KMS-11 (cell line): Measurements from ENCODE around the gene PLA2G4C.
"Not testable (repeated sequence)": the region's sequence is repeated elsewhere in the genome, so short reads cannot be mapped to it uniquely, and the experiment has no call there.

Experiments used
- H2AFZ ChIP-seq: fragments of 200-600 bp; sonication (generic); 2 replicates; pipeline ENCODE4 v1.6.1; 2016; ENCODE audit warnings: antibody characterized with exemption, mixed run types, low read depth
- H3K27ac ChIP-seq: fragments of 200-600 bp; sonication (generic); 2 replicates; pipeline ENCODE4 v1.6.1; 2016; ENCODE audit warnings: mild to moderate bottlenecking, mixed run types
- H3K27me3 ChIP-seq: fragments of 200-600 bp; sonication (generic); 2 replicates; pipeline ENCODE4 v1.6.1; 2017; ENCODE audit warnings: mild to moderate bottlenecking, low read depth, mixed run types, moderate library complexity; ENCODE audit not compliant: insufficient read depth
- H3K36me3 ChIP-seq: fragments of 200-600 bp; sonication (generic); 2 replicates; pipeline ENCODE4 v1.6.1; 2017; ENCODE audit warnings: mild to moderate bottlenecking, mixed run types; ENCODE audit not compliant: insufficient read depth
- H3K4me1 ChIP-seq: fragments of 200-600 bp; sonication (generic); 2 replicates; pipeline ENCODE4 v1.6.1; 2016; ENCODE audit warnings: mild to moderate bottlenecking, low read depth, mixed run types; ENCODE audit not compliant: poor library complexity, severe bottlenecking
- H3K4me2 ChIP-seq: fragments of 200-600 bp; sonication (generic); 2 replicates; pipeline ENCODE4 v1.7.0; 2016; ENCODE audit warnings: mild to moderate bottlenecking, mixed run types
- H3K4me3 ChIP-seq: fragments of 200-600 bp; sonication (generic); IDR thresholded peaks from 2 replicates; pipeline ENCODE4 v1.6.1; 2017; ENCODE audit warnings: low read depth, low read length, mixed read lengths; ENCODE audit not compliant: insufficient read depth
- H3K79me2 ChIP-seq: fragments of 200-600 bp; sonication (generic); 2 replicates; pipeline ENCODE4 v1.6.1; 2016; ENCODE audit warnings: low read depth, mixed run types; ENCODE audit not compliant: insufficient read depth
- H3K9ac ChIP-seq: fragments of 200-600 bp; sonication (generic); 2 replicates; pipeline ENCODE4 v1.6.1; 2016; ENCODE audit warnings: mild to moderate bottlenecking, mixed run types
- H4K20me1 ChIP-seq: fragments of 200-600 bp; sonication (generic); 2 replicates; pipeline ENCODE4 v1.6.1; 2016; ENCODE audit warnings: mild to moderate bottlenecking, mixed run types; ENCODE audit not compliant: insufficient read depth
- CTCF ChIP-seq: fragments of 200-600 bp; sonication (generic); conservative IDR thresholded peaks from 2 replicates; pipeline ENCODE4 v1.6.1; 2017; ENCODE audit warnings: low read depth, mild to moderate bottlenecking, antibody characterized with exemption, low read length, moderate library complexity, mixed read lengths

Gene PLA2G4C

GRCh38 chr19:48095612-48096175 is 14.9 kb downstream of the PLA2G4C start:
- H3K36me3 ChIP-seq: no peaks in the 10 kb centered on the region
- H2AFZ ChIP-seq: no peak overlapping the region
- H3K4me3 ChIP-seq: no peak overlapping the region
- H4K20me1 ChIP-seq: no peaks in the 10 kb centered on the region
- H3K79me2 ChIP-seq: no peaks in the 10 kb centered on the region
- TF ChIP-seq CTCF: no peak
- peaks cover 6% of the 10 kb centered on the region; the same call in 1 of the 2 replicates for H3K27me3 ChIP-seq
- H3K4me2 ChIP-seq: no peak overlapping the region
- H3K9ac ChIP-seq: no peak overlapping the region
- H3K4me1 ChIP-seq: no peaks in the 10 kb centered on the region
- H3K27ac ChIP-seq: no peak overlapping the region

- no peak overlapping the region for H2AFZ ChIP-seq
- no peaks in the 10 kb centered on the region for H4K20me1 ChIP-seq
- H3K4me2 ChIP-seq: no peak overlapping the region
- no peak overlapping the region for H3K9ac ChIP-seq
- no peak overlapping the region for H3K27ac ChIP-seq
- no peaks in the 10 kb centered on the region for H3K79me2 ChIP-seq
- no peak for TF ChIP-seq CTCF
- peaks cover 9% of the 10 kb centered on the region for H3K27me3 ChIP-seq
- no peaks in the 10 kb centered on the region for H3K4me1 ChIP-seq
- no peak overlapping the region for H3K4me3 ChIP-seq
- no peaks in the 10 kb centered on the region for H3K36me3 ChIP-seq
Observed at GRCh38 chr19:48094855-48095203, 15.8 kb downstream of the PLA2G4C start.

GRCh38 chr19:48094129-48094854 is 16.3 kb downstream of the PLA2G4C start:
- Histone ChIP-seq H3K79me2 (no peaks in the 10 kb centered on the region), H3K27ac (no peak overlapping the region), H3K36me3 (no peaks in the 10 kb centered on the region), H3K4me2 (no peak overlapping the region), H4K20me1 (no peaks in the 10 kb centered on the region), H3K4me3 (no peak overlapping the region), H3K4me1 (no peaks in the 10 kb centered on the region), H3K27me3 (peaks cover 9% of the 10 kb centered on the region), H2AFZ (no peak overlapping the region), H3K9ac (no peak overlapping the region)
- TF ChIP-seq CTCF: no peak

- H3K9ac ChIP-seq, H2AFZ ChIP-seq, H3K36me3 ChIP-seq, H3K4me2 ChIP-seq, H3K4me1 ChIP-seq, H3K79me2 ChIP-seq, H3K27ac ChIP-seq, H3K27me3 ChIP-seq, H3K4me3 ChIP-seq, H4K20me1 ChIP-seq: not testable (repeated sequence)
Observed at GRCh38 chr19:48091111-48091718, 19.4 kb downstream of the PLA2G4C start.

- Histone ChIP-seq H3K4me3 (no peak overlapping the region), H3K9ac (no peak overlapping the region), H3K36me3 (no peaks in the 10 kb centered on the region), H3K27me3 (peaks cover 8% of the 10 kb centered on the region), H3K4me1 (no peaks in the 10 kb centered on the region), H4K20me1 (no peaks in the 10 kb centered on the region), H3K79me2 (no peaks in the 10 kb centered on the region), H3K27ac (no peak overlapping the region), H2AFZ (no peak overlapping the region), H3K4me2 (no peak overlapping the region)
- no peak for TF ChIP-seq CTCF
Observed at GRCh38 chr19:48090281-48090802, 20.3 kb downstream of the PLA2G4C start.

- not testable (repeated sequence) for H2AFZ ChIP-seq, H3K4me1 ChIP-seq, H3K9ac ChIP-seq, H4K20me1 ChIP-seq, H3K36me3 ChIP-seq, H3K4me3 ChIP-seq, H3K27me3 ChIP-seq, H3K79me2 ChIP-seq, H3K4me2 ChIP-seq, H3K27ac ChIP-seq
Observed at GRCh38 chr19:48088991-48089390, 21.6 kb downstream of the PLA2G4C start.
